A549 (cell line): ENCODE measurements around the gene WDR45B.

Source experiments
- CTCF ChIP-seq: fragments of >200 bp; sonication (Bioruptor Twin); formaldehyde crosslinking; IDR thresholded peaks from 3 replicates; pipeline ENCODE4 v1.5.1; 2016
- MAFK ChIP-seq: fragments of 450-650 bp; IDR thresholded peaks from 2 replicates; pipeline ENCODE4 v1.6.1; 2014; ENCODE audit not compliant: partially characterized antibody
- MAX ChIP-seq: IDR thresholded peaks from 2 replicates; pipeline ENCODE4 v1.6.1; 2012
- POLR2A ChIP-seq: IDR thresholded peaks from 2 replicates; pipeline ENCODE4 v1.6.1; 2012; ENCODE audit warnings: mild to moderate bottlenecking, low read length

- TF ChIP-seq MAX (no peak), POLR2A (no peak), CTCF (no peak), MAFK (no peak)
Measured at GRCh38 chr17:82686366-82687324, 38.4 kb upstream of the WDR45B start.
